Progenitor cell of endocrine pancreas (in vitro differentiated cells): Measurements from ENCODE around the gene TM4SF1. TPM values are rescaled to one million over a fixed set of nuclear protein-coding genes. Genes with fewer than 3 reads are reported as not detected.

Experiments
- DNase-seq: peaks from one replicate; pipeline ENCODE4 v3.0.0; 2021; ENCODE audit warnings: low spot score; ENCODE audit not compliant: unreplicated experiment
- H3K27ac Mint-ChIP-seq: 2 replicates; pipeline ENCODE4 v1.8.0; 2021; ENCODE audit warnings: mild to moderate bottlenecking, moderate library complexity, mixed read lengths
- H3K27me3 Mint-ChIP-seq: 2 replicates; pipeline ENCODE4 v1.8.0; 2021; ENCODE audit warnings: mixed read lengths
- H3K36me3 Mint-ChIP-seq: 2 replicates; pipeline ENCODE4 v1.8.0; 2022; ENCODE audit warnings: mixed read lengths; ENCODE audit not compliant: insufficient read depth
- H3K4me1 Mint-ChIP-seq: 2 replicates; pipeline ENCODE4 v1.8.0; 2021; ENCODE audit warnings: low read depth, mixed read lengths
- H3K4me3 Mint-ChIP-seq: 2 replicates; pipeline ENCODE4 v1.8.0; 2021; ENCODE audit warnings: low read depth, mild to moderate bottlenecking, moderate library complexity, mixed read lengths
- H3K9me3 Mint-ChIP-seq: 2 replicates; pipeline ENCODE4 v1.8.0; 2021; ENCODE audit warnings: low read depth, mixed read lengths
- CTCF ChIP-seq: fragments of 200-600 bp; sonication (generic); IDR thresholded peaks from one replicate; pipeline ENCODE4 v1.5.0; 2021; ENCODE audit warnings: antibody characterized with exemption, mild to moderate bottlenecking; ENCODE audit not compliant: unreplicated experiment
- total RNA-seq: library from RNA; stranded (reverse); gene quantifications from 2 replicates; pipeline ENCODE4 v1.2.1, GENCODE V29; 2021

The TM4SF1 gene
- total RNA-seq, 1 donor from 2014 or later, result 2.1 TPM

DNA sequence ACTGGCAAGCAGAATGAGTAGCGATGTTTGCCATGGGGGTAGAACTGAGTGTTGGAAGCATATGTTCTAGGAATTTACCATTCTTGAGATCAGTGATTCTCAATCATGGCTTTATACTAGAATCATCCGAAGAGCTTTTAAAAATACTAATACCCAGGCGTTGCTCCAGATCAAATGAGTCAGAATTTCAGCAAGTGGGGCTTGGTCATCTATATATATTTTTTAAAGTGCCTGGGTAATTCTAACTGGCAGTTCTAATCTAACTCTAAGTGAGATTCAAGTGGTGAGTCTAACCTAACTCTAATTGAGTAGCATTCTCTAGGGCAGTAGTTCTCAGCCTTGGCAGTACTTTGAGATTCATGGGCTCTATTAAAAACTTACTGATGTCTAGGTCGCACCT is 20.8 kb downstream of the TM4SF1 start:
- Mint-ChIP-seq H3K4me3 (no peak overlapping the region), H3K27me3 (no peaks in the 10 kb centered on the region), H3K4me1 (peaks cover 22% of the 10 kb centered on the region), H3K36me3 (no peaks in the 10 kb centered on the region), H3K9me3 (peaks cover 11% of the 10 kb centered on the region), H3K27ac (peak overlapping the region; percentile 89)
- no peak for TF ChIP-seq CTCF
- DNase-seq, result no peak

GRCh38 chr3:149356044-149356592 is 21.3 kb downstream of the TM4SF1 start:
- DNase-seq, result no peak
- no peaks in the 10 kb centered on the region for H3K27me3 Mint-ChIP-seq
- H3K4me3 Mint-ChIP-seq, result no peak overlapping the region
- no peaks in the 10 kb centered on the region for H3K36me3 Mint-ChIP-seq
- peak overlapping the region; percentile 89 for H3K27ac Mint-ChIP-seq
- no peak for TF ChIP-seq CTCF
- H3K4me1 Mint-ChIP-seq, result peaks cover 22% of the 10 kb centered on the region
- H3K9me3 Mint-ChIP-seq, result peaks cover 11% of the 10 kb centered on the region

DNA sequence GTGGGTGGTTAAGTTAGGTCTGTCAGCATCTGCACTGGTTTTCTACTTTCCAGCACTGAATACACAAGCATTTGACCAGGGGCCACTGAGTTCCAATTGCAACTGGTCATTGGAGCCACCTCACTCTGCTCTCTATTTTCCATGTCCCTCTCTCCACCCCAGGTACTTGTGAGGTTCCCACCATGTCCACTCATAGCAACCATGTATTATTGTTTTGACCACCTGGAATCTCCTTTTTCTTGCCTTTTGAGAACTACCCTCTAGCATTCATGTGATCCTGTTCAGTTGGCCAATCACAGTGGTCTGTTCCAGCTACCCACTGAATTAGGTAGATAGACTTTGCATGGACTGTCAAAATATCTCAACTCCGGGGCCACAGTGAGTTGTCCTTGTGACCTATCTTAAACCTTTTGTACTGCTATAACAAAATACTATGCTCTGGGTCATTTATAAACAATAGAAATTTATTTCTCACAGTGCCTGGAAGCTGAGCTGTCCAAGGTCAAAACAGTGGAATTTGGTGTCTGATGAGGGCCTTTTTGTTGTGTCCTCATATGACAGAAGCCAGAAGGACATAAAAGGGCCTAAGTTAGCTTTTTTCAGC is 23.8 kb downstream of the TM4SF1 start:
- H3K9me3 Mint-ChIP-seq, result peaks cover 11% of the 10 kb centered on the region
- no peaks in the 10 kb centered on the region for H3K36me3 Mint-ChIP-seq
- peaks cover 22% of the 10 kb centered on the region for H3K4me1 Mint-ChIP-seq
- H3K4me3 Mint-ChIP-seq, result no peak overlapping the region
- DNase-seq, result no peak
- no peak for TF ChIP-seq CTCF
- no peaks in the 10 kb centered on the region for H3K27me3 Mint-ChIP-seq
- no peak overlapping the region for H3K27ac Mint-ChIP-seq

GRCh38 chr3:149352556-149352955 is 24.9 kb downstream of the TM4SF1 start:
- H3K36me3 Mint-ChIP-seq, result no peaks in the 10 kb centered on the region
- H3K4me3 Mint-ChIP-seq, result no peak overlapping the region
- TF ChIP-seq CTCF, result peak; percentile 60
- H3K27me3 Mint-ChIP-seq, result no peaks in the 10 kb centered on the region
- peaks cover 17% of the 10 kb centered on the region for H3K4me1 Mint-ChIP-seq
- DNase-seq, result peak; percentile 13
- H3K27ac Mint-ChIP-seq, result no peak overlapping the region
- peaks cover 3% of the 10 kb centered on the region for H3K9me3 Mint-ChIP-seq

GRCh38 chr3:149343951-149344350 is 33.5 kb downstream of the TM4SF1 start:
- no peak for TF ChIP-seq CTCF
- Mint-ChIP-seq H3K4me3 (no peak overlapping the region), H3K27ac (no peak overlapping the region), H3K4me1 (peaks cover 13% of the 10 kb centered on the region), H3K27me3 (no peaks in the 10 kb centered on the region), H3K36me3 (no peaks in the 10 kb centered on the region), H3K9me3 (no peaks in the 10 kb centered on the region)
- no peak for DNase-seq
